Measurements from ENCODE around the gene JHY.

DNA sequence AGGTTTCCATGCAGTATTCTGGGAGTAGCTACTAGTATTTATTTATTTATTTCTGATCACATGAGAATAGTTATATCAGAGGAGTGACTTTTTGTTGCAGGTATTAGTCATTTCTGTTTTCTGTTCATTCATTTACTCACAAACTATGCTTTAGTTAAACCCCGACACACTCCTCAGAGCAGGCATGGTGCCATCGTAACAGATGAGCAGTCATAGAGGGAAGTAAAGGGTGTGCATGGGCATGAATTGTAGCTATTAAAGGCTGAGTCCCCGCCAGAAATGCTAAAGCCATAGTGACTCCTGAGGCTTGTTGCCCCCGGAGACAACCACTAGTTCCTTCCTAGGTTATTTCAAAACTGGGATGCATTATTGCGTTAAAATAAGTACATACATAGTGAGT lies 10.6 kb downstream of the JHY start:
- no peak for TF ChIP-seq REST (IDR thresholded peaks at IDR 0.05; ENCODE audit: insufficient replicate concordance, low read depth)
- TF ChIP-seq, protein P1, sequence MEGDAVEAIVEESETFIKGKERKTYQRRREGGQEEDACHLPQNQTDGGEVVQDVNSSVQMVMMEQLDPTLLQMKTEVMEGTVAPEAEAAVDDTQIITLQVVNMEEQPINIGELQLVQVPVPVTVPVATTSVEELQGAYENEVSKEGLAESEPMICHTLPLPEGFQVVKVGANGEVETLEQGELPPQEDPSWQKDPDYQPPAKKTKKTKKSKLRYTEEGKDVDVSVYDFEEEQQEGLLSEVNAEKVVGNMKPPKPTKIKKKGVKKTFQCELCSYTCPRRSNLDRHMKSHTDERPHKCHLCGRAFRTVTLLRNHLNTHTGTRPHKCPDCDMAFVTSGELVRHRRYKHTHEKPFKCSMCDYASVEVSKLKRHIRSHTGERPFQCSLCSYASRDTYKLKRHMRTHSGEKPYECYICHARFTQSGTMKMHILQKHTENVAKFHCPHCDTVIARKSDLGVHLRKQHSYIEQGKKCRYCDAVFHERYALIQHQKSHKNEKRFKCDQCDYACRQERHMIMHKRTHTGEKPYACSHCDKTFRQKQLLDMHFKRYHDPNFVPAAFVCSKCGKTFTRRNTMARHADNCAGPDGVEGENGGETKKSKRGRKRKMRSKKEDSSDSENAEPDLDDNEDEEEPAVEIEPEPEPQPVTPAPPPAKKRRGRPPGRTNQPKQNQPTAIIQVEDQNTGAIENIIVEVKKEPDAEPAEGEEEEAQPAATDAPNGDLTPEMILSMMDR (IDR thresholded peaks at IDR 0.05; ENCODE audit: insufficient read depth, low read length): no peak

Measured in HL-60 (cell line).